ENCODE results near the gene DNAAF8.

- TF ChIP-seq POLR2A (IDR thresholded peaks at IDR 0.05), result no peak
- TF ChIP-seq, protein P1, sequence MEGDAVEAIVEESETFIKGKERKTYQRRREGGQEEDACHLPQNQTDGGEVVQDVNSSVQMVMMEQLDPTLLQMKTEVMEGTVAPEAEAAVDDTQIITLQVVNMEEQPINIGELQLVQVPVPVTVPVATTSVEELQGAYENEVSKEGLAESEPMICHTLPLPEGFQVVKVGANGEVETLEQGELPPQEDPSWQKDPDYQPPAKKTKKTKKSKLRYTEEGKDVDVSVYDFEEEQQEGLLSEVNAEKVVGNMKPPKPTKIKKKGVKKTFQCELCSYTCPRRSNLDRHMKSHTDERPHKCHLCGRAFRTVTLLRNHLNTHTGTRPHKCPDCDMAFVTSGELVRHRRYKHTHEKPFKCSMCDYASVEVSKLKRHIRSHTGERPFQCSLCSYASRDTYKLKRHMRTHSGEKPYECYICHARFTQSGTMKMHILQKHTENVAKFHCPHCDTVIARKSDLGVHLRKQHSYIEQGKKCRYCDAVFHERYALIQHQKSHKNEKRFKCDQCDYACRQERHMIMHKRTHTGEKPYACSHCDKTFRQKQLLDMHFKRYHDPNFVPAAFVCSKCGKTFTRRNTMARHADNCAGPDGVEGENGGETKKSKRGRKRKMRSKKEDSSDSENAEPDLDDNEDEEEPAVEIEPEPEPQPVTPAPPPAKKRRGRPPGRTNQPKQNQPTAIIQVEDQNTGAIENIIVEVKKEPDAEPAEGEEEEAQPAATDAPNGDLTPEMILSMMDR (IDR thresholded peaks at IDR 0.05), result no peak
Measured at GRCh38 chr16:4787627-4788482, 53.5 kb downstream of the DNAAF8 start, which contains the start of gene SEPTIN12.
